PC-9 (cell line): ENCODE results near the gene DOCK1. TPM values are rescaled to one million over a fixed set of nuclear protein-coding genes. Genes with fewer than 3 reads are reported as not detected.

Source experiments
- BruUV-seq: library from RNA; stranded (reverse); fragments of 400-500 nt; replicated peaks from 2 replicates; lab custom pipeline; 2021; lab: Mats Ljungman, UMichigan
- CTCF ChIA-PET: fragments of 300-600 bp; sonication (Branson Sonifier 250); formaldehyde crosslinking; loops from one replicate; lab custom pipeline; 2022; ENCODE audit warnings: antibody characterized with exemption; lab: Charles Lee
- POLR2A ChIA-PET: fragments of 300-600 bp; sonication (Branson Sonifier 250); formaldehyde crosslinking; loops from one replicate; lab custom pipeline; 2022; ENCODE audit warnings: antibody characterized with exemption; ENCODE audit not compliant: unreplicated experiment; lab: Charles Lee
- DNase-seq, 2 experiments: peaks; one replicate each; pipeline versions ENCODE4 v3.0.0 to v3.0.0-alpha.2; 2015 to 2022; ENCODE audit warnings: mixed read lengths in 1 of 2
- H2AFZ ChIP-seq: fragments of 200-600 bp; sonication (generic); 2 replicates; pipeline ENCODE4 v1.8.1; 2017; ENCODE audit warnings: antibody characterized with exemption
- H3F3A ChIP-seq: fragments of 200-600 bp; sonication (generic); 2 replicates; pipeline ENCODE4 v1.8.1; 2017; ENCODE audit warnings: antibody characterized with exemption, mild to moderate bottlenecking, low read depth; ENCODE audit not compliant: insufficient read depth
- H3K27ac ChIP-seq: fragments of 200-600 bp; sonication (generic); 2 replicates; pipeline ENCODE4 v1.6.1; 2016; ENCODE audit warnings: mixed run types
- H3K27me3 ChIP-seq: fragments of 200-600 bp; sonication (generic); 2 replicates; pipeline ENCODE4 v1.6.1; 2016; ENCODE audit warnings: low read depth, mixed run types; ENCODE audit not compliant: insufficient read depth
- H3K36me3 ChIP-seq: fragments of 200-600 bp; sonication (generic); 2 replicates; pipeline ENCODE4 v1.6.1; 2016; ENCODE audit warnings: low read depth, mixed run types
- H3K4me1 ChIP-seq: fragments of 200-600 bp; sonication (generic); replicated peaks from 2 replicates; pipeline ENCODE4 v1.6.1; 2016; ENCODE audit warnings: mixed run types; ENCODE audit not compliant: insufficient read depth
- H3K4me2 ChIP-seq: fragments of 200-600 bp; sonication (generic); 2 replicates; pipeline ENCODE4 v1.6.1; 2017; ENCODE audit warnings: mixed run types
- H3K4me3 ChIP-seq: fragments of 200-600 bp; sonication (generic); 2 replicates; pipeline ENCODE4 v1.6.1; 2016; ENCODE audit warnings: mixed run types
- H3K79me2 ChIP-seq: fragments of 200-600 bp; sonication (generic); 2 replicates; pipeline ENCODE4 v1.6.1; 2017; ENCODE audit warnings: low read depth, mixed run types
- H3K9me2 ChIP-seq: fragments of 200-600 bp; sonication (generic); 2 replicates; pipeline ENCODE4 v1.8.1; 2017; ENCODE audit warnings: mild to moderate bottlenecking; ENCODE audit not compliant: insufficient read depth
- H3K9me3 ChIP-seq: fragments of 200-600 bp; sonication (generic); 2 replicates; pipeline ENCODE4 v1.8.1; 2016; ENCODE audit warnings: low read depth; ENCODE audit not compliant: insufficient read depth
- H4K20me1 ChIP-seq: fragments of 200-600 bp; sonication (generic); 2 replicates; pipeline ENCODE4 v1.8.1; 2017; ENCODE audit not compliant: insufficient read depth
- EZH2 ChIP-seq: fragments of 200-600 bp; sonication (generic); IDR thresholded peaks from 2 replicates; pipeline ENCODE4 v1.8.0; 2017; ENCODE audit warnings: antibody characterized with exemption, low read depth
- intact Hi-C: fragments of 100-400 bp; cut with micrococcal nuclease; formaldehyde crosslinking; loops from one replicate; pipeline ENCODE4 v1.10.0; 2022; ENCODE audit not compliant: unreplicated experiment
- total RNA-seq: library from RNA; stranded (reverse); gene quantifications from 2 replicates; pipeline ENCODE4 v1.2.3, GENCODE V29; 2021
- TF ChIP-seq, protein P1 (sequence below): fragments of 200-600 bp; sonication (generic); conservative IDR thresholded peaks from 2 replicates; pipeline ENCODE4 v1.6.1; 2017; ENCODE audit warnings: mixed run types, antibody characterized with exemption, mild to moderate bottlenecking, moderate library complexity

The DOCK1 gene
- total RNA-seq, 1 experiment from 2014 or later: 24.8 TPM

DNA sequence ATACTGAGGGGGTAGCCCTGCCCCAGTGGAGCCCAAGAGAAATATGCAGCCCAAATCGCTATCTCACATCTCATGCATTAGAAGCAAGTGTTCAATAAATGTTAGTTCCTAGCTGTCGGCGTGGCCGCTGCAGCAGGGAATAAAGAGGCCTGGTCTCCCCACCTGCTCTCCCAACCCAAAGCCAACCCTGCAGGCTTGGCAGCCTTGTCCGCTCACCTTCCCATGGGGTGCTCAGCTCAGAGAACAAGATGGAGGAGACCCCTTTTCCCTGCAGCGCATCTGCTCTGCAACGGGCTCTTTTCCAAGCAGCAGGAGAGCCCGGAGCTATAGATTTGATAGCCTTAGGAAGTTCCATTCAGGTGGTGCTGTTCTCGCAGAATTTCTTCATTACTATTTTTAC is 12.0 kb upstream of the DOCK1 start:
- no peaks in the 10 kb centered on the region for H3F3A ChIP-seq
- H3K27ac ChIP-seq: no peak overlapping the region
- H4K20me1 ChIP-seq: no peaks in the 10 kb centered on the region
- no peak overlapping the region for H3K4me2 ChIP-seq
- H3K4me1 ChIP-seq: no peaks in the 10 kb centered on the region
- H3K79me2 ChIP-seq: no peaks in the 10 kb centered on the region
- CTCF ChIA-PET: no interaction called here
- intact Hi-C loops: no loop called here
- POLR2A ChIA-PET: no interaction called here
- H3K9me3 ChIP-seq: no peaks in the 10 kb centered on the region
- TF ChIP-seq EZH2: no peak
- TF ChIP-seq, protein P1, sequence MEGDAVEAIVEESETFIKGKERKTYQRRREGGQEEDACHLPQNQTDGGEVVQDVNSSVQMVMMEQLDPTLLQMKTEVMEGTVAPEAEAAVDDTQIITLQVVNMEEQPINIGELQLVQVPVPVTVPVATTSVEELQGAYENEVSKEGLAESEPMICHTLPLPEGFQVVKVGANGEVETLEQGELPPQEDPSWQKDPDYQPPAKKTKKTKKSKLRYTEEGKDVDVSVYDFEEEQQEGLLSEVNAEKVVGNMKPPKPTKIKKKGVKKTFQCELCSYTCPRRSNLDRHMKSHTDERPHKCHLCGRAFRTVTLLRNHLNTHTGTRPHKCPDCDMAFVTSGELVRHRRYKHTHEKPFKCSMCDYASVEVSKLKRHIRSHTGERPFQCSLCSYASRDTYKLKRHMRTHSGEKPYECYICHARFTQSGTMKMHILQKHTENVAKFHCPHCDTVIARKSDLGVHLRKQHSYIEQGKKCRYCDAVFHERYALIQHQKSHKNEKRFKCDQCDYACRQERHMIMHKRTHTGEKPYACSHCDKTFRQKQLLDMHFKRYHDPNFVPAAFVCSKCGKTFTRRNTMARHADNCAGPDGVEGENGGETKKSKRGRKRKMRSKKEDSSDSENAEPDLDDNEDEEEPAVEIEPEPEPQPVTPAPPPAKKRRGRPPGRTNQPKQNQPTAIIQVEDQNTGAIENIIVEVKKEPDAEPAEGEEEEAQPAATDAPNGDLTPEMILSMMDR: no peak
- no peak for DNase-seq
- H3K9me2 ChIP-seq: no peaks in the 10 kb centered on the region
- no peaks in the 10 kb centered on the region for H3K27me3 ChIP-seq
- H3K4me3 ChIP-seq: no peak overlapping the region
- no TSS peak for BruUV-seq
- no peaks in the 10 kb centered on the region for H3K36me3 ChIP-seq
- H2AFZ ChIP-seq: no peak overlapping the region

GRCh38 chr10:126893841-126894240 is 11.4 kb upstream of the DOCK1 start:
- DNase-seq: no peak
- no peaks in the 10 kb centered on the region for H3K9me3 ChIP-seq
- H3K4me3 ChIP-seq: no peak overlapping the region
- H3K79me2 ChIP-seq: no peaks in the 10 kb centered on the region
- ChIA-PET CTCF (no interaction called here), POLR2A (no interaction called here)
- no peaks in the 10 kb centered on the region for H3K27me3 ChIP-seq
- H3F3A ChIP-seq: no peaks in the 10 kb centered on the region
- H3K4me1 ChIP-seq: no peaks in the 10 kb centered on the region
- TF ChIP-seq, protein P1: no peak
- TF ChIP-seq EZH2: no peak
- intact Hi-C loops: no loop called here
- H3K4me2 ChIP-seq: no peak overlapping the region
- no peaks in the 10 kb centered on the region for H3K9me2 ChIP-seq
- no TSS peak for BruUV-seq
- no peak overlapping the region for H3K27ac ChIP-seq
- H4K20me1 ChIP-seq: no peaks in the 10 kb centered on the region
- H2AFZ ChIP-seq: no peak overlapping the region
- no peaks in the 10 kb centered on the region for H3K36me3 ChIP-seq

GRCh38 chr10:126895214-126895781 is 9.9 kb upstream of the DOCK1 start:
- H3F3A ChIP-seq: no peaks in the 10 kb centered on the region
- no peaks in the 10 kb centered on the region for H3K36me3 ChIP-seq
- ChIA-PET CTCF (no interaction called here), POLR2A (no interaction called here)
- no peaks in the 10 kb centered on the region for H3K9me3 ChIP-seq
- H3K79me2 ChIP-seq: no peaks in the 10 kb centered on the region
- H3K4me3 ChIP-seq: no peak overlapping the region
- no TSS peak for BruUV-seq
- TF ChIP-seq, protein P1: no peak
- no peak for TF ChIP-seq EZH2
- no peak overlapping the region for H2AFZ ChIP-seq
- no peaks in the 10 kb centered on the region for H3K9me2 ChIP-seq
- intact Hi-C loops: no loop called here
- H3K27me3 ChIP-seq: no peaks in the 10 kb centered on the region
- no peaks in the 10 kb centered on the region for H4K20me1 ChIP-seq
- H3K4me1 ChIP-seq: no peaks in the 10 kb centered on the region
- H3K27ac ChIP-seq: no peak overlapping the region
- DNase-seq: no peak
- H3K4me2 ChIP-seq: no peak overlapping the region
